NCI-H187 treated with DMSO at 0.1 percent for 48 hours (cell line): Measurements from ENCODE around the gene MTUS2.

Source experiments
- DNase-seq: peaks from one replicate; lab custom pipeline; 2025; lab: John Stamatoyannopoulos, UW

Gene MTUS2

DNA sequence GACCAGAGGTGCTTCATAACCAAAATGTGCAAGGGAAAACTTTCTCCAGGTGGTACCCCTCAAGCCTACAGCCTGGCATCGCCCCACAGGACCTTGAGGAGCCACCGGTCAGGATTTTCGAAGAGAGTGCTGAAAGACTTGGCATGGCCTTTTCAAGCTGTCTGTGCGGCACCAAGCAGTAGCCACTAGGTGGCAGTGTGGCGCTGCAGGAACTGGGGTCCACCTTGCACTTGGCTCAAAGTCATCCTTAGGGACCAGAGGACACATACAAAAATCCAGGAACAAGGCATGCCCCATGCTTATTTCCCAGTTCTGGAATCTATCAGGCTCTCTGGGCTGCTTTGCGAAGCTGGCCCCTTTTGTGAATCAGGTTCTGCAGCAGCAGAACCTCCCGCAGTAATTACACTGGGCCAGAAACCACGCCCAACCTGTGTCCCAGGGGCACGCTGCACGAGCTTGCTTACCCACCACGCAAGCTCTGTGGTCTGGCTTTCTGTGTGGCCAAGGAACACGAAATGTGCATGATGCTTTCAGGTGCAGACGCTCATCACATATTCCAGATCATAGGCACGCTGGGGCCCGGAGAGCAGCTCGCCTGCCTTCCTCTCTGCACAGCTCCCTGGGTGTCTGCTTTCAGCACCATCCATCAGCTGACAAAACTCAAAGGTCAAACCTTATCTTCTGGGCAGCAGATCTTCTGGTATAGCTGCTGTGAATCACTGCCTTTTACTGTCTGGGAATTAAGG is 688.2 kb downstream of the MTUS2 start:
- peak; percentile 9 for DNase-seq

DNA sequence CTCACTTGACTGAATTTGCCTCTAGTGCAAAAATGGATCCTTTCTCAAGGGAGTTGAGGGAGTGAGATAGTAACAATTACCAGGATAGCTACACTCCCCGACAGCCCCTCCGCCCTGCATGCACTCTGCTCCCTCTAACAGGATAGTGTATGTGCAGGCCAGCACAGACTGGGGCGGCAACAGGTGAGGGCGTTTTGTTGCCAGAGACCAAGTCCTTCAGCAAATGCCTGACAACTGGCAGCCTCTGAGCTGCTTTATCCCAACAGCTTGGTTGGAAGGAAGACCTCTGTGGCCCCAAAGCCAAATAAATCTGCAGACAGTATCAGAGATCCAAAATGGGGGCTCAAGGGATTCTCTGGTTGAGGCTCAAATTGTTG is 688.7 kb downstream of the MTUS2 start:
- no peak for DNase-seq

DNA sequence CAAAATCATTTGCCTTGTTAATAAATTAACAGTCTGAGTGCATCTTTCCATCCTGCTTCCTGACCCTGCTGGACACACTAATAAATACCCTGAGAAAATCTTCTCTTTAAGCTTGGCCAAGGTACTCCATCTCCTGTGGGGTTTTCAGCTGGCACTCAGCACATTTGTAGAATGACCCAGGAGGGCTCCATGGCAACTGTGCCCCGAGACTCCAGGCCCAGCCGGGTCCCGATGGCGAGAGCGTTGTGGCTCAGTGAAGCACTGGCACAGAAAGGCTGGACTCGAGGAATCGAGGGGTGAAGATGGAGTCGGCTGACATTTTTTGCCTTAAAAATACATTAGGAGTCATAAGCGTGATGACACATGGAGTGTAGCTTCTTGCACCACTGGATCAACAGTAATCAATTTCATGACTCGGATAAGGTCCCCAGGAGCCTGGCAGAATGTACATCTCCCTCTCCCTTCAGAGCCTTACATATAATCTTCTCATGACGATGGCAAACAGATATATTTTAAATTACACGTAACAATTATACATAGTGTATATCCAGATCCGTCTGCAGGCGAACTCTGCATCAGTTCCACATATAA is 690.0 kb downstream of the MTUS2 start:
- DNase-seq = no peak

DNA sequence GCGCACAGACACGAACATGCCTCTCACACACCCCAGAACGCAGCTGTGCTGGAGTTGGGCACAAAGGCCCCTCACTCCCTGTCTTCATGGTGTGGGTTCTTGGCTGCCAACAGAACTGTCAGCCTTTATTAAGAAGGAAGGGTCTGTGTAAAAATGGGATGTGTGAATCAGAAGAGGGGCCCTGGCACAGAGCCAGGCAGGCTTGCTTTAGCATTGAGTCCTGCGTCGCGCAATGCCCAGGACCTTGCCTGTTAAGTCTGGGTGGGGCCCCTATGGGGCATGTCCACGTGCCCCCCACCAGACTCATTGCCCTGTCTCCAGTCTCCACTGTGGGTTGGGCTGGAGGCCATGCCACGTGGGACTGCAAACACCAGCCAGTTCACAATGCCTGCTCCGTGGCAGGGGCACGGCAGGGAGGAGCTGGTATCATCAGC is 690.5 kb downstream of the MTUS2 start:
- no peak for DNase-seq

- DNase-seq = no peak
These were observed 691.1 kb downstream of the MTUS2 start for GRCh38 chr13:29511106-29511796.

DNA sequence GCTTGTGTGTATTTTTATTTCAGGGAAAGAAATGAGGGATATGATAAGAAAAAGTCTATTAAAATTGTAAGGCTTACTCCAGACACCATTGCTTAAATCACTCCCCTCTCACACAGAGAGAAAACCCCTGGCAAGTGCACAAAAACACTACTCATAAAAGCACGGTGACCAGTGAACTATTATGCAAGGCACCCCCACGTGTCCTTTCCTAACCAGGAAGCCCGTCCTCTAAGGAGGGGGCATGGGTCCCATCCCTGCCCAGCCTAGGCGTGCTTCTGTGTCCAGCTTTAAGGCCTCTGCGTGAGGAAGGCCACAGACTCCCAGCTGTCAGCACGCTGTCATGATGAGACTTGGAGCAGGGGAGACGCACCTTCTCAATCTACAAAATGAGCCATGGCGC is 691.8 kb downstream of the MTUS2 start:
- no peak for DNase-seq

GRCh38 chr13:29513002-29513980 is 693.2 kb downstream of the MTUS2 start:
- DNase-seq = no peak

DNA sequence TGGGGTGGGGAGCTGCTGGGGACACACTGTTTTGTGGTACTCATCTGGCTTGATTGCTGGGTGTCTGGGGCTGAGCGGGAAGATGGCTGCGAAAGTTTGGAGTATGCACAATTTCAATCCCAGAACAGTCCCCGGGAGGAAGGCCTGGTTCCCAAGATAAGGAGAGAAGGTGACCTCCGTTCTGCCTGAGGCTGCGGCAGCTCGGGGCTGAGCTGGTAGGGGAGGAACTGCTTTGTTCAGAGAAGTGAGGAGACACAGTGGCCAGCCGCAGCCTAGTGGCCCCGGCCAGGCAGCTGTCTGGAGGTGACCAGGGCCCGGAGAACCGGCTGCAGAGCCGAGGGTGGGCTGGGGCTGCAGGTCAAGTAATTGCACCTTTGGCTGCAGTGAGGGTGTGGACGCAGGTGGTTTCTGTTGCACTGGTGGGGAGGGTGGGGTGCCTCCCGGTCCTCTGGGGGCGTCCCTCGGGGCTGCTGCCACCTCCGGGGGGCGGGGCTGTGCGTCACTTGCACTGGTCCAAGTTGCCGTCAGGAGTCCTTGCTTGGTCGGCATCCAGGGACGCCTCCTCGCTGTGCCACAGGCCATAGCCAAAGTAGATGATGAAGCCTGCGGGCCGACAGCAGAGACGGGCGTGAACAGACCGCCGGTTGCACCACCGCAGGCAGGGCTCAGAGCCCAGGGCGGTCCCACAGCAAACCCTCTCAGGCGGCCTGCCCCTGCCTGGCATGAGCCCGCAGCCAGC is 694.0 kb downstream of the MTUS2 start:
- no peak for DNase-seq

DNA sequence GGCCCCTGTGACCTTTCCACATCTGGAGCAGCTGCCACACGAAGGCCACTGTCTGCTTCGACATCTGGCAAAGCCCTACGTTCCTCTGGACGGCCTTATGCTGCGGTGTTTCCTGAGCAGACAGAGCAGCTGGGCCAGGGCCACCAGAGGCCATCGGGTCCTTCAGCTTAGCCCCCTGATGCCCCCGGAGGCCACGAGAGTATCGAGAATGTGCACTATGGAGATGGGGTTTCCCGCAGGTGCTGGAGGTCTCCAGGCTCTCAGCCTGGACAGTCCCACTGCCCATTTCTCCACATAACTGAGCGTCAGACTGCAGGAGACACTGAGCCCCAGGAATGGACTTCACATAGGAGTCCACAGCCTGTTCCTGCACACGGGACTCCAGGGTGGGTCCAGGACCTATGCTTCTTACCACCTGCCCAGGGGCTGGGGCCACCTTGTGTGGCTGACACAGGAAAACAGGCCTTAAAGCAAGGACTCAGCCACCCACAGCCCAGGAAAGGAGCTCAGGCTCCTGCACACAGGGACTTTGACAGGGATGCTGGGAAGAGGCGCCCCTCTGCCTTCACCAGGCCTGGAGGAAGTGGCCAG is 694.7 kb downstream of the MTUS2 start:
- no peak for DNase-seq

GRCh38 chr13:29515372-29515771 is 695.2 kb downstream of the MTUS2 start:
- DNase-seq = no peak

DNA sequence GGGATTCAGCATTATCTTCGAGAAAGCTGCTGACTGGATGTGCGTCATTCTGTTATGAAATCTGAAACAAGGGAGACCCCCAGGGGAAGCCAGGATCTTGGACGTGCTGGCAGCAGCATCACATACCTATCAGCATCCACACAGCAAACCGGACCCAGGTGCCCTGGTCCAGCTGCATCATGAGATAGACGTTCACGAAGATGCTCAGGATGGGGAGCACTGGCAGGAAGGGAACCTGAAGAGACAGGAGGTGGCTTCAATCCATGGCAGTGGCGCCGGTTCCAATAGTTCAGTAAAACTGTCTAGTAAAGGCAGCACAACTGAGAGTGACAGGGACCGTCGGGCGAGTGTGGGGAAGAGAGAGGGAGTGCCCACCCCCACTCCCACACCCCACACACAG is 695.9 kb downstream of the MTUS2 start:
- no peak for DNase-seq

DNA sequence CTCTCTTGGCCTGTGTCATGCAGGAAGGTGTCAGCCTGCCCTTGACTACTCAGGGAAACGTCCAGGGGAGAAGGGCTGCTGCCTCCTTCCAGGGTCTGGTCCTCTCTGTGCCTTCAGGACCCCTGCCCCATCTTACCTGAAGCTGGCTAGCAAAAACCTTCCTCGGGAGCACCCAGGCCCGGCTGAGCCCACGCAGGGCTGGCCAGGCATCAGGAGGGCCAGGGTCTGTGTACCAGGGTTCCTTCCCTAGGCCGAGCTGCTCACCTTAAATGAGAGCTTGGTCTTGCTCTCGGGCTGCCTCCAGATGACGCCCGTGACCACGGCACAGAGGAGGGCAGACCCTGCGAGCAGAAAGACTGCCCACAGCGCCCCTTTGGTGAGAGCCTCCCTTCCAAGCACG is 696.7 kb downstream of the MTUS2 start:
- DNase-seq = no peak

DNA sequence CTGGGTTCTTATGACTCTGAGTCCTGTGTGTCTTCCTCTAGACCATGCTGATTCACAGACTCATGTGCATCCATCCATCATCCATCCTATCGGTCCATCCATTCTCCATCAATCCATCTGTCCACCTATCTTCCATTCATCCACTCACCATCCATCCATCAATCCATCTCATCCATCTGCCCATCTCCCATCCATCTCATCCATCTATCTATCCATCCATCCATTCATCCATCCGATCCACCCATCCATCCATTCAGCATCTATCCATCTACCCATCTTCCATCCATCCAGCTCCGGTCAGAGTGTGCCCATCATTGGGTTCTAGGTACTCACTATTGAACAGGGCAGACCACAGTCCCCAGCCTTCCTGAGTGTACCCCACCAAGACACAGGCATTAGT is 699.8 kb downstream of the MTUS2 start:
- no peak for DNase-seq

GRCh38 chr13:29520671-29521070 is 700.5 kb downstream of the MTUS2 start:
- no peak for DNase-seq

- DNase-seq = no peak
These were observed 701.2 kb downstream of the MTUS2 start for GRCh38 chr13:29521336-29521735.

DNA sequence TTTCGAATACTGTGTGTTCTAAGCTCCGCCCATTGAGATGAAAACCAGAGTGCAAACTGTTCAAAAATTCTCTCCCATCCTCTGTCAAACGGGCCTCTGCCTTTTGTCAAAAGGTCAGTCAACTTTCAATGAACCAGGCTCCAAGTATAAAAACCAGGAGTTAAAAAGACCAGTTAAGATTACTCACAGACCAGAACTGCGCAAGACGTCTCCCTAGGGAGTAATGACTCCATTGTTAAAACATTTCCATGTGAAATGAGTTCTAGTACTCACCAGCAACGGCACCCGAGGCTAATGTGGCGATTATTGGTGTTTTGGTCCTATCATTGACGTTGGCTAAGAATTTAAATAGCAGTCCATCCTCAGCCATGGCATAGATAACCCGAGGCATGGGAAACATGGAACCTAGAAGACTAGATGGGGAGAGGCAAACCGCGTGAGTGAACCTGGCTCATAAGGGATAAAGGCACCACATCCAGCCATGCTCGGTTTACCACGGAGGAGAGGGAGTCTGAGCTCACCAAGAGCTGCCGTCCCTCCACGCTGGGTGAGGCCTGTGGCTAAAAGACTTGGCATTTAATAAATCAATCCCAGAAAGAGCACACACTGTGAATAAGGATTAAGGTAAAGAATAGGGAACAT is 702.0 kb downstream of the MTUS2 start:
- no peak for DNase-seq

GRCh38 chr13:29523199-29523961 is 703.2 kb downstream of the MTUS2 start:
- DNase-seq = no peak

DNA sequence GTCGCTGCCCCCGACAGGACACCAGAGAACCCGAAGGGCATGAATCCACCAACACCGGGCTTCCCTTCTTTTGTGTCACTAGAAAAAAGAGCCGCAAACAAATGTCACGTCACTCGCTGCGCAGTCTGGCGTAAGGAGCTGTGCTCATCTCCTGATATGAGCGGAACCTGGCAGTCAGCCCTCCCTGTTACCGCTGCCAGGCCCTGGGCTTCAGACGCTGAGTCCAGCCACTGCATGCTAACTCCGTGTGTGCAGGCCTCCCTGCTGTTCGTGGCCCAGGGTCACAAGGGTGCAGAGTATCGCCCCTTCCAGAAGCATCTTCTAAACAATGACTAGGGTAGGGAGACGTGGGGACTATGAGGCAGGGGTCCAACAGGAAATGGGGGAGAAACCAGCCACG is 704.0 kb downstream of the MTUS2 start:
- no peak for DNase-seq

DNA sequence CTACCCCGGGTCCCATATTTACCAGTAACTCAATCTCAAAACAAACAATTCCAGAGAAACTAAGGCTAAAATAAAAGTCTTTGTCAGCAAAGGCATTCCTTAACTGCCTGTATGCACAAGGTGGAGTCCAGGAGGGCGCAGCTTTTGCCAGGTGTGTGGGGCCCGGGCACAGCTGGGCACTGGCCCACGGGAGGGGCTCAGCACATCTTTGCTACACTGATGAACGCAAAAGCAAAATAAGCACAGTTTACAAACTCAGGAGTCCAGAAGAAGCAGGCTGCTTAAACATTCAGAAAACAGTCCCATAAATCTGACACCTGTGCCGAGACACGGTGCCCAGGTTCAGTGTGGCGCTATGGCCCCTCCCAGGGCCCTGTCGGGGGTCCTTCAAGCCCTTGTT is 704.5 kb downstream of the MTUS2 start:
- no peak for DNase-seq

GRCh38 chr13:29525757-29526156 is 705.6 kb downstream of the MTUS2 start:
- no peak for DNase-seq
